ENCODE data around the gene ADCY10. TPM values are rescaled to one million over a fixed set of nuclear protein-coding genes. Genes with fewer than 3 reads are reported as not detected.

Gene ADCY10
- total RNA-seq, 1 experiment from 2014 or later: 0.20 TPM

DNA sequence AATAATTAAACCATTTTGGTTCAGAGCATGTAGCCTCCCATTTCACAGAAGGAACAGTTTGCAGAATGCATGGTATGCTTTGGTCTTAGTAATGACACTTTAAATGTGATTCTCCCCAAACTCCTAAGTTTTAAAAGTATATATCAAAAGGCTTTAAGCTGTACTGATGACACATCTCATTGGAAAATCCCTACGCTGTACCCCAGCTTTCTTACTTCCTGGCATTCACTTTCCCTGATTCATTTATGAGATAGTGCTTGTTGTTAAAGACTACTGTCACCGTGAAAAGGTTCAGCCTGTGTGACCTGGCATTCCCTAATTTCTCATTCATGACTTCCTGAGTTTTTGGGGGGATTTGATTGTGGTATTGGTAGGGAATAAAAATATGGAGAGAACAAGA, 138.8 kb downstream of the ADCY10 start:
- Histone ChIP-seq H3K79me2 (ENCODE audit: insufficient read depth, low read length) (no peaks in the 10 kb centered on the region), H4K5ac (ENCODE audit: insufficient read length, low read depth, low read length) (no peak overlapping the region), H2BK12ac (ENCODE audit: insufficient read length, low read depth, low read length) (no peak overlapping the region), H2AK5ac (ENCODE audit: insufficient read length, low read length) (no peak overlapping the region), H3K4me2 (ENCODE audit: insufficient read depth, insufficient read length, low read length) (no peak overlapping the region), H4K8ac (replicated peaks; ENCODE audit: insufficient read length, low read depth, low read length) (no peak overlapping the region), H2BK15ac (ENCODE audit: low read depth, low read length) (no peak overlapping the region), H2BK20ac (ENCODE audit: low read depth, low read length, poor library complexity, severe bottlenecking) (no peak overlapping the region), H3K27me3 (ENCODE audit: insufficient read depth, low read length) (no peaks in the 10 kb centered on the region), H3K18ac (ENCODE audit: insufficient read length, low read depth, low read length) (no peak overlapping the region), H3K9me3 (ENCODE audit: control insufficient read depth, low read depth, low read length) (no peaks in the 10 kb centered on the region), H3K23ac (ENCODE audit: insufficient read length, low read depth, low read length) (no peak overlapping the region), H3K79me1 (ENCODE audit: insufficient read depth, low read depth, low read length, poor library complexity, severe bottlenecking) (no peaks in the 10 kb centered on the region), H4K91ac (ENCODE audit: insufficient read length, low read depth, low read length) (no peak overlapping the region), H2AFZ (ENCODE audit: low read length) (no peak overlapping the region), H3K9ac (ENCODE audit: extremely low read depth, insufficient read length, low read length) (no peak overlapping the region), H3K27ac (ENCODE audit: insufficient read length, low read depth, low read length) (no peak overlapping the region), H2BK120ac (ENCODE audit: low read depth, low read length, poor library complexity, severe bottlenecking) (no peak overlapping the region), H3T11ph (ENCODE audit: low read length) (no peak overlapping the region), H3K14ac (ENCODE audit: insufficient read depth, low read length) (no peak overlapping the region), H3K56ac (ENCODE audit: insufficient read length, low read depth, low read length) (no peak overlapping the region), H3K4ac (ENCODE audit: low read depth, low read length) (no peak overlapping the region), H2BK5ac (ENCODE audit: insufficient read length, low read length) (no peak overlapping the region), H3K23me2 (ENCODE audit: insufficient read length, low read depth, low read length, poor library complexity, severe bottlenecking) (no peaks in the 10 kb centered on the region), H4K20me1 (ENCODE audit: control insufficient read depth, insufficient read depth, insufficient read length) (no peaks in the 10 kb centered on the region), H3K4me1 (ENCODE audit: insufficient read depth, low read length) (no peaks in the 10 kb centered on the region)
- H3K9me3 Mint-ChIP-seq: peaks cover 1 to 7% of the 10 kb centered on the region in 2 experiments; a peak in 2 of 5 replicates
- H3K4me3 Mint-ChIP-seq: no peak overlapping the region
- H3K36me3 Mint-ChIP-seq (ENCODE audit: insufficient read depth in 1 of 3, low read depth in 3 of 3): peaks cover 47 to 67% (median 64%) of the 10 kb centered on the region in 3 experiments
- no CpG with 5 or more reads among the region's 2 CpGs for WGBS (ENCODE audit: extremely low coverage, insufficient read length, low lambda C conversion rate)
- peaks cover 27% of the 10 kb centered on the region for H3K27me3 Mint-ChIP-seq (ENCODE audit: low read depth)
- no peak overlapping the region for H3K27ac Mint-ChIP-seq
- TF ChIP-seq, protein P1, sequence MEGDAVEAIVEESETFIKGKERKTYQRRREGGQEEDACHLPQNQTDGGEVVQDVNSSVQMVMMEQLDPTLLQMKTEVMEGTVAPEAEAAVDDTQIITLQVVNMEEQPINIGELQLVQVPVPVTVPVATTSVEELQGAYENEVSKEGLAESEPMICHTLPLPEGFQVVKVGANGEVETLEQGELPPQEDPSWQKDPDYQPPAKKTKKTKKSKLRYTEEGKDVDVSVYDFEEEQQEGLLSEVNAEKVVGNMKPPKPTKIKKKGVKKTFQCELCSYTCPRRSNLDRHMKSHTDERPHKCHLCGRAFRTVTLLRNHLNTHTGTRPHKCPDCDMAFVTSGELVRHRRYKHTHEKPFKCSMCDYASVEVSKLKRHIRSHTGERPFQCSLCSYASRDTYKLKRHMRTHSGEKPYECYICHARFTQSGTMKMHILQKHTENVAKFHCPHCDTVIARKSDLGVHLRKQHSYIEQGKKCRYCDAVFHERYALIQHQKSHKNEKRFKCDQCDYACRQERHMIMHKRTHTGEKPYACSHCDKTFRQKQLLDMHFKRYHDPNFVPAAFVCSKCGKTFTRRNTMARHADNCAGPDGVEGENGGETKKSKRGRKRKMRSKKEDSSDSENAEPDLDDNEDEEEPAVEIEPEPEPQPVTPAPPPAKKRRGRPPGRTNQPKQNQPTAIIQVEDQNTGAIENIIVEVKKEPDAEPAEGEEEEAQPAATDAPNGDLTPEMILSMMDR (conservative IDR thresholded peaks at IDR 0.05): no peak
- no peak for DNase-seq
- peaks cover 2 to 6% of the 10 kb centered on the region in 2 experiments for H3K4me1 Mint-ChIP-seq

Measured in H9 (cell line).